Measurements from ENCODE around the gene ZNF335. TPM values are rescaled to one million over a fixed set of nuclear protein-coding genes. Genes with fewer than 3 reads are reported as not detected.

ZNF335 gene
- total and polyA plus RNA-seq, 2 of the 13 experiments (the other 11 are each of a cell fraction or from before 2014, with no cell fraction given), result 9.7 to 13.7 TPM

DNA sequence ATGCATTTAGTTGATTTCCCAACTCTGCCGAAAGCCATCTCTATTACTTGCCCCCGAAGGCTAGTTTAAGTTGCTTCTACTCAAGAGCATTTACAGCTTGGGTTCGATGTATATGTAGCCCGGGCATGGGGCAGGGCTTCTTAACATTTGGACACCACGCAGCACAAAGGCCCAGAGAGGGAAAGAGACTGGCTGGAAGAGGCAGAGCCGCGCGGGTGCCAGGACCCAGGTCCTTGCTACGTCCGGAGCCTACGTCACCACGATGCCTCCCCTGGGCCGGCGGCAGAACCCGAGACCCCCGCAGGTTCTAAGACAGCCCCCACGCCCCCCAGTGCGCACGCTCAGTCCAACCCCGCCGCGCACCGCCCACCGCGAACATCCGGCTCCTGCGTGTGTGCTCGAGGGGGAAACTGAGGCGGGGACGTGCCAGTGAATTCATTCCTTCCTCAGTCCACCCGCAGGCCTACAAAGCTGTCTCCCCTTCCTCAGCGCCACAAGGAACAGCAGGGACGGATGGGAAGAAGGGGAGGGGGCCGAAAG lies 37.9 kb downstream of the ZNF335 start (continued):
- TF ChIP-seq, protein P1, sequence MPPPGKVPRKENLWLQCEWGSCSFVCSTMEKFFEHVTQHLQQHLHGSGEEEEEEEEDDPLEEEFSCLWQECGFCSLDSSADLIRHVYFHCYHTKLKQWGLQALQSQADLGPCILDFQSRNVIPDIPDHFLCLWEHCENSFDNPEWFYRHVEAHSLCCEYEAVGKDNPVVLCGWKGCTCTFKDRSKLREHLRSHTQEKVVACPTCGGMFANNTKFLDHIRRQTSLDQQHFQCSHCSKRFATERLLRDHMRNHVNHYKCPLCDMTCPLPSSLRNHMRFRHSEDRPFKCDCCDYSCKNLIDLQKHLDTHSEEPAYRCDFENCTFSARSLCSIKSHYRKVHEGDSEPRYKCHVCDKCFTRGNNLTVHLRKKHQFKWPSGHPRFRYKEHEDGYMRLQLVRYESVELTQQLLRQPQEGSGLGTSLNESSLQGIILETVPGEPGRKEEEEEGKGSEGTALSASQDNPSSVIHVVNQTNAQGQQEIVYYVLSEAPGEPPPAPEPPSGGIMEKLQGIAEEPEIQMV (CRISPR knock-in tag; IDR thresholded peaks at IDR 0.05; ENCODE audit: low read depth), result peak; percentile 27; the same call in 1 of the 2 replicates
- TF ChIP-seq, protein P2, sequence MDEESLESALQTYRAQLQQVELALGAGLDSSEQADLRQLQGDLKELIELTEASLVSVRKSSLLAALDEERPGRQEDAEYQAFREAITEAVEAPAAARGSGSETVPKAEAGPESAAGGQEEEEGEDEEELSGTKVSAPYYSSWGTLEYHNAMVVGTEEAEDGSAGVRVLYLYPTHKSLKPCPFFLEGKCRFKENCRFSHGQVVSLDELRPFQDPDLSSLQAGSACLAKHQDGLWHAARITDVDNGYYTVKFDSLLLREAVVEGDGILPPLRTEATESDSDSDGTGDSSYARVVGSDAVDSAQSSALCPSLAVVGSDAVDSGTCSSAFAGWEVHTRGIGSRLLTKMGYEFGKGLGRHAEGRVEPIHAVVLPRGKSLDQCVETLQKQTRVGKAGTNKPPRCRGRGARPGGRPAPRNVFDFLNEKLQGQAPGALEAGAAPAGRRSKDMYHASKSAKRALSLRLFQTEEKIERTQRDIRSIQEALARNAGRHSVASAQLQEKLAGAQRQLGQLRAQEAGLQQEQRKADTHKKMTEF (CRISPR knock-in tag; IDR thresholded peaks at IDR 0.05), result no peak; the same call in 1 of the 2 replicates
- no peak for TF ChIP-seq SP1 (IDR thresholded peaks at IDR 0.05)
- no peak for TF ChIP-seq SP1 (CRISPR knock-in tag; IDR thresholded peaks at IDR 0.05)
- TF ChIP-seq POGZ (CRISPR knock-in tag; IDR thresholded peaks at IDR 0.05), result no peak; the same call in 1 of the 2 replicates
- 0 out of 2 replicates have a peak, but pooled peaks have one; percentile 26 for TF ChIP-seq PRMT3 (CRISPR knock-in tag; IDR thresholded peaks at IDR 0.05; ENCODE audit: borderline replicate concordance, low read depth)
- TF ChIP-seq TCF7 (IDR thresholded peaks at IDR 0.05; ENCODE audit: low read depth), result no peak
- TF ChIP-seq RARG (CRISPR knock-in tag; IDR thresholded peaks at IDR 0.05; ENCODE audit: low read depth), result no peak; the same call in 1 of the 2 replicates
- TF ChIP-seq ZNF432 (CRISPR knock-in tag; IDR thresholded peaks at IDR 0.05; ENCODE audit: borderline replicate concordance), result no peak
- no peak for TF ChIP-seq ATAD3A (CRISPR knock-in tag; IDR thresholded peaks at IDR 0.05)
- peak; percentile 64; the same call in 1 of the 2 replicates for TF ChIP-seq JUNB (CRISPR knock-in tag; IDR thresholded peaks at IDR 0.05; ENCODE audit: borderline replicate concordance)
- no peak for TF ChIP-seq POLR2AphosphoS2 (IDR thresholded peaks at IDR 0.05; ENCODE audit: low read depth, low read length)
- TF ChIP-seq CBFB (CRISPR knock-in tag; IDR thresholded peaks at IDR 0.05), result no peak
- TF ChIP-seq ZNF143 (CRISPR knock-in tag; IDR thresholded peaks at IDR 0.05), result no peak
- peak; percentile 83 for TF ChIP-seq CREB1 (IDR thresholded peaks at IDR 0.05)
- peak; percentile 64 for TF ChIP-seq CREB1 (CRISPR knock-in tag; IDR thresholded peaks at IDR 0.05)
- TF ChIP-seq, protein P3, sequence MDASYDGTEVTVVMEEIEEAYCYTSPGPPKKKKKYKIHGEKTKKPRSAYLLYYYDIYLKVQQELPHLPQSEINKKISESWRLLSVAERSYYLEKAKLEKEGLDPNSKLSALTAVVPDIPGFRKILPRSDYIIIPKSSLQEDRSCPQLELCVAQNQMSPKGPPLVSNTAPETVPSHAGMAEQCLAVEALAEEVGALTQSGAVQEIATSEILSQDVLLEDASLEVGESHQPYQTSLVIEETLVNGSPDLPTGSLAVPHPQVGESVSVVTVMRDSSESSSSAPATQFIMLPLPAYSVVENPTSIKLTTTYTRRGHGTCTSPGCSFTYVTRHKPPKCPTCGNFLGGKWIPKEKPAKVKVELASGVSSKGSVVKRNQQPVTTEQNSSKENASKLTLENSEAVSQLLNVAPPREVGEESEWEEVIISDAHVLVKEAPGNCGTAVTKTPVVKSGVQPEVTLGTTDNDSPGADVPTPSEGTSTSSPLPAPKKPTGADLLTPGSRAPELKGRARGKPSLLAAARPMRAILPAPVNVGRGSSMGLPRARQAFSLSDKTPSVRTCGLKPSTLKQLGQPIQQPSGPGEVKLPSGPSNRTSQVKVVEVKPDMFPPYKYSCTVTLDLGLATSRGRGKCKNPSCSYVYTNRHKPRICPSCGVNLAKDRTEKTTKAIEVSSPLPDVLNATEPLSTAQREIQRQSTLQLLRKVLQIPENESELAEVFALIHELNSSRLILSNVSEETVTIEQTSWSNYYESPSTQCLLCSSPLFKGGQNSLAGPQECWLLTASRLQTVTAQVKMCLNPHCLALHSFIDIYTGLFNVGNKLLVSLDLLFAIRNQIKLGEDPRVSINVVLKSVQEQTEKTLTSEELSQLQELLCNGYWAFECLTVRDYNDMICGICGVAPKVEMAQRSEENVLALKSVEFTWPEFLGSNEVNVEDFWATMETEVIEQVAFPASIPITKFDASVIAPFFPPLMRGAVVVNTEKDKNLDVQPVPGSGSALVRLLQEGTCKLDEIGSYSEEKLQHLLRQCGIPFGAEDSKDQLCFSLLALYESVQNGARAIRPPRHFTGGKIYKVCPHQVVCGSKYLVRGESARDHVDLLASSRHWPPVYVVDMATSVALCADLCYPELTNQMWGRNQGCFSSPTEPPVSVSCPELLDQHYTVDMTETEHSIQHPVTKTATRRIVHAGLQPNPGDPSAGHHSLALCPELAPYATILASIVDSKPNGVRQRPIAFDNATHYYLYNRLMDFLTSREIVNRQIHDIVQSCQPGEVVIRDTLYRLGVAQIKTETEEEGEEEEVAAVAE (CRISPR knock-in tag; IDR thresholded peaks at IDR 0.05; ENCODE audit: borderline replicate concordance), result no peak
- no peak; the same call in 1 of the 2 replicates for TF ChIP-seq HMG20B (CRISPR knock-in tag; conservative IDR thresholded peaks at IDR 0.05)
- no peak for TF ChIP-seq MXD4 (CRISPR knock-in tag; IDR thresholded peaks at IDR 0.05)
- TF ChIP-seq ZNF652 (CRISPR knock-in tag; IDR thresholded peaks at IDR 0.05; ENCODE audit: borderline replicate concordance, low read depth), result no peak
- TF ChIP-seq KAT2B (IDR thresholded peaks at IDR 0.05; ENCODE audit: borderline replicate concordance, low read depth, low read length), result no peak
- TF ChIP-seq CSRNP1 (CRISPR knock-in tag; IDR thresholded peaks at IDR 0.05), result no peak; the same call in 1 of the 2 replicates

Measured in HepG2 (cell line).